ENCODE measurements around the gene COA8. TPM values are rescaled to one million over a fixed set of nuclear protein-coding genes. Genes with fewer than 3 reads are reported as not detected.

Gene COA8
- total RNA-seq, 1 donor from 2014 or later = 17.2 TPM

- no peak for DNase-seq (ENCODE audit: extremely low spot score in 2 of 2)
- no peak for TF ChIP-seq POLR2AphosphoS5 (IDR thresholded peaks at IDR 0.05; ENCODE audit: insufficient read depth in 1 of 2, low read depth in 1 of 2)
- TF ChIP-seq, protein P1, sequence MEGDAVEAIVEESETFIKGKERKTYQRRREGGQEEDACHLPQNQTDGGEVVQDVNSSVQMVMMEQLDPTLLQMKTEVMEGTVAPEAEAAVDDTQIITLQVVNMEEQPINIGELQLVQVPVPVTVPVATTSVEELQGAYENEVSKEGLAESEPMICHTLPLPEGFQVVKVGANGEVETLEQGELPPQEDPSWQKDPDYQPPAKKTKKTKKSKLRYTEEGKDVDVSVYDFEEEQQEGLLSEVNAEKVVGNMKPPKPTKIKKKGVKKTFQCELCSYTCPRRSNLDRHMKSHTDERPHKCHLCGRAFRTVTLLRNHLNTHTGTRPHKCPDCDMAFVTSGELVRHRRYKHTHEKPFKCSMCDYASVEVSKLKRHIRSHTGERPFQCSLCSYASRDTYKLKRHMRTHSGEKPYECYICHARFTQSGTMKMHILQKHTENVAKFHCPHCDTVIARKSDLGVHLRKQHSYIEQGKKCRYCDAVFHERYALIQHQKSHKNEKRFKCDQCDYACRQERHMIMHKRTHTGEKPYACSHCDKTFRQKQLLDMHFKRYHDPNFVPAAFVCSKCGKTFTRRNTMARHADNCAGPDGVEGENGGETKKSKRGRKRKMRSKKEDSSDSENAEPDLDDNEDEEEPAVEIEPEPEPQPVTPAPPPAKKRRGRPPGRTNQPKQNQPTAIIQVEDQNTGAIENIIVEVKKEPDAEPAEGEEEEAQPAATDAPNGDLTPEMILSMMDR (IDR thresholded peaks at IDR 0.05) = no peak
- TF ChIP-seq POLR2A (IDR thresholded peaks at IDR 0.05) = no peak
- H3K36me3 ChIP-seq = no peaks in the 10 kb centered on the region
- peaks cover 51% of the 10 kb centered on the region for H3K4me1 ChIP-seq
- intact Hi-C loops (cut with DNase I) = loop anchor here (2.0 kb wide), 1 partner anchor 31 kb away; no protein-coding TSS in a partner anchor
- H3K27ac ChIP-seq = peak overlapping the region; percentile 90
- H3K9me3 ChIP-seq = no peaks in the 10 kb centered on the region
- H3K4me3 ChIP-seq = peak overlapping the region; percentile 56 to 65
- H3K27me3 ChIP-seq = no peaks in the 10 kb centered on the region
These were observed 42.5 kb upstream of the COA8 start for GRCh38 chr14:103520269-103520656.

GRCh38 chr14:103520657-103521437 is 41.9 kb upstream of the COA8 start:
- TF ChIP-seq POLR2A (IDR thresholded peaks at IDR 0.05) (no peak), POLR2AphosphoS5 (IDR thresholded peaks at IDR 0.05; ENCODE audit: insufficient read depth in 1 of 2, low read depth in 1 of 2) (peak; percentile 9 to 86)
- TF ChIP-seq, protein P1 (IDR thresholded peaks at IDR 0.05) = peak; percentile 18 to 69 (median 44)
- Histone ChIP-seq H3K9me3 (no peaks in the 10 kb centered on the region), H3K4me3 (peak overlapping the region; percentile 56 to 65), H3K27me3 (no peaks in the 10 kb centered on the region), H3K27ac (peak overlapping the region; percentile 90), H3K36me3 (no peaks in the 10 kb centered on the region), H3K4me1 (peaks cover 51% of the 10 kb centered on the region)
- intact Hi-C loops (cut with DNase I) = loop anchor here (2.0 kb wide), 1 partner anchor 30 kb away; no protein-coding TSS in a partner anchor
- no peak for DNase-seq (ENCODE audit: extremely low spot score in 2 of 2)

- Histone ChIP-seq H3K4me1 (peaks cover 57% of the 10 kb centered on the region), H3K36me3 (no peaks in the 10 kb centered on the region), H3K9me3 (no peaks in the 10 kb centered on the region), H3K27ac (peak overlapping the region; percentile 90), H3K27me3 (no peaks in the 10 kb centered on the region), H3K4me3 (peak overlapping the region; percentile 56 to 65)
- intact Hi-C loops (cut with DNase I) = loop anchor here (2.0 kb wide), 1 partner anchor 29 kb away; no protein-coding TSS in a partner anchor
- no peak for DNase-seq (ENCODE audit: extremely low spot score in 2 of 2)
- TF ChIP-seq POLR2A (IDR thresholded peaks at IDR 0.05) (no peak), POLR2AphosphoS5 (IDR thresholded peaks at IDR 0.05; ENCODE audit: insufficient read depth in 1 of 2, low read depth in 1 of 2) (no peak)
- TF ChIP-seq, protein P1 (IDR thresholded peaks at IDR 0.05) = no peak
These were observed 41.3 kb upstream of the COA8 start for GRCh38 chr14:103521438-103521950.

DNA sequence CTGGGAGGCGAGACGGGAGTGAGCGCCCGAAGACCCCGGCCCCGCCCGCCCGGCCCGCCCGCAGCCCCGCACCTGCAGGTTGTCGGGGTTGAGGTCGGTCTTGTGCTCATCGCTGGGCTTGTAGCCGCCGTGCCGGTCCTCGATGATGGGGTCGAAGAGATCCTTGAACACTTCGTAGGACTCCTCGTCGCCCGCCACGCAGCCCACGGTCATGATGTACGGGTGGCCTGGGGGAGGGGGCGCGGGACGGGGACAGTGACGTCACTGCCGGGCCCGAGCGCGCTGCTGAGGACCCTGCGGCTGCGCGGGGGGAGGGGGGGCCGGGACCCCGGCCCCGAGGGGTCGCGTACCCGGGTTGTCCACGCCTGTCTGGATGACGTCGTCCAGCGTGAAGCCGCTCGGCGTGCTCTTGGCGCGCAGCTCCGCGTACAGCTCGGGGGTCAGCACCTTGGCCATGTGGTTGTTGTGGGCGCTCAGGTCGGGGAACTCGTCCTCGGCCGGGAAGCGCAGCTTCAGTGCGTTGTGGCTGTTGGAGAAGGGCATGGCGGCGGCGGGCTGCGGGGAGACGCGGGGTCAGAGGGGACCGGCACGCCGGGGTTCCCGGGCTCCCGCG is 40.7 kb upstream of the COA8 start:
- Histone ChIP-seq H3K27me3 (no peaks in the 10 kb centered on the region), H3K27ac (peak overlapping the region; percentile 90), H3K4me1 (peaks cover 63% of the 10 kb centered on the region), H3K4me3 (peak overlapping the region; percentile 56 to 65), H3K9me3 (no peaks in the 10 kb centered on the region), H3K36me3 (no peaks in the 10 kb centered on the region)
- intact Hi-C loops (cut with DNase I) = loop anchor here (2.0 kb wide), 1 partner anchor 29 kb away; no protein-coding TSS in a partner anchor
- DNase-seq (ENCODE audit: extremely low spot score in 2 of 2) = no peak
- TF ChIP-seq, protein P1 (IDR thresholded peaks at IDR 0.05) = no peak
- no peak for TF ChIP-seq POLR2AphosphoS5 (IDR thresholded peaks at IDR 0.05; ENCODE audit: insufficient read depth in 1 of 2, low read depth in 1 of 2)
- no peak for TF ChIP-seq POLR2A (IDR thresholded peaks at IDR 0.05)

Data from vagina (tissue), 2 donors.